Tibial nerve (tissue), 4 donors: Measurements from ENCODE around the gene MBD3L4. TPM values are rescaled to one million over a fixed set of nuclear protein-coding genes. Genes with fewer than 3 reads are reported as not detected.

ENCODE experiments used
- DNase-seq, 2 donors: peaks; one replicate each; pipeline ENCODE4 v3.0.0-alpha.2; 2019; ENCODE audit warnings: low spot score in 2 of 2
- H3K27ac ChIP-seq, 4 donors: fragments of 200-600 bp; sonication (generic) in 3 of 4; one replicate each; pipeline ENCODE4 v1.5.1; 2017 to 2019; ENCODE audit warnings: mild to moderate bottlenecking in 1 of 4
- H3K27me3 ChIP-seq, 2 donors: fragments of 200-600 bp; sonication (generic) in 1 of 2; one replicate each; pipeline versions ENCODE4 v1.5.1 to v1.6.0; 2017 to 2019
- H3K36me3 ChIP-seq, 3 donors: fragments of 200-600 bp; sonication (generic); one replicate each; pipeline ENCODE4 v1.5.1; 2018 to 2019
- H3K4me1 ChIP-seq, 4 donors: fragments of 200-600 bp; sonication (generic) in 3 of 4; one replicate each; pipeline ENCODE4 v1.5.1; 2017 to 2019
- H3K4me3 ChIP-seq, 4 donors: fragments of 200-600 bp; sonication (generic) in 3 of 4; one replicate each; pipeline ENCODE4 v1.5.1; 2017 to 2019; ENCODE audit warnings: mild to moderate bottlenecking in 1 of 4, moderate library complexity in 1 of 4
- H3K9me3 ChIP-seq, 4 donors: fragments of 200-600 bp; sonication (generic) in 3 of 4; one replicate each; pipeline ENCODE4 v1.5.1; 2017 to 2019
- CTCF ChIP-seq, 5 experiments: fragments of 200-600 bp in 3 of 5; fragments of 450-650 bp in 2 of 5; sonication (generic) in 3 of 5; IDR thresholded peaks; one replicate each; pipeline ENCODE4 v1.5.1; 2016 to 2019; ENCODE audit warnings: antibody characterized with exemption in 5 of 5, mild to moderate bottlenecking in 3 of 5, moderate library complexity in 2 of 5
- EP300 ChIP-seq, 2 donors: sonication (generic); formaldehyde crosslinking; IDR thresholded peaks; one replicate each; pipeline ENCODE4 v1.6.1; 2017; ENCODE audit warnings: antibody characterized with exemption in 2 of 2, mild to moderate bottlenecking in 1 of 2
- POLR2A ChIP-seq, 2 donors: fragments of 450-650 bp; IDR thresholded peaks; one replicate each; pipeline ENCODE4 v1.6.1; 2017; ENCODE audit warnings: antibody characterized with exemption in 2 of 2, mild to moderate bottlenecking in 2 of 2, moderate library complexity in 2 of 2
- WGBS, 2 donors: methylation state at CpG; one replicate each; pipeline ENCODE4 v1.1.5; 2018; 5-methylcytosine and 5-hydroxymethylcytosine counted together
- total RNA-seq, 4 donors: library from RNA; depleted of rRNA; stranded (reverse); fragments of >200 nt; gene quantifications; one replicate each; pipeline ENCODE4 v1.1.0, GENCODE V29; 2016

MBD3L4 gene
- total RNA-seq, 4 donors from 2014 or later, result not detected

GRCh38 chr19:6995054-6995453 is 44.9 kb downstream of the MBD3L4 start:
- Histone ChIP-seq H3K27ac (no peak overlapping the region), H3K9me3 (no peaks in the 10 kb centered on the region), H3K36me3 (no peaks in the 10 kb centered on the region), H3K4me1 (no peaks in the 10 kb centered on the region), H3K27me3 (no peaks in the 10 kb centered on the region), H3K4me3 (no peak overlapping the region)
- WGBS, 2 donors, result 68 to 72% methylated on average over 1 of the region's 1 CpG
- TF ChIP-seq EP300 (IDR thresholded peaks at IDR 0.05) (no peak), POLR2A (IDR thresholded peaks at IDR 0.05) (no peak), CTCF (IDR thresholded peaks at IDR 0.05) (no peak)
- DNase-seq, result no peak

- WGBS, 2 donors, result 46 to 58% methylated on average over 3 of the region's 3 CpGs
- peaks cover 0 to 35% (median 3%) of the 10 kb centered on the region in 4 donors for H3K9me3 ChIP-seq
- H3K4me3 ChIP-seq, result no peak overlapping the region
- H3K27ac ChIP-seq, result no peak overlapping the region
- H3K36me3 ChIP-seq, result no peaks in the 10 kb centered on the region
- H3K4me1 ChIP-seq, result no peaks in the 10 kb centered on the region
- TF ChIP-seq POLR2A (IDR thresholded peaks at IDR 0.05) (no peak), CTCF (IDR thresholded peaks at IDR 0.05) (no peak), EP300 (IDR thresholded peaks at IDR 0.05) (no peak)
- H3K27me3 ChIP-seq, result no peaks in the 10 kb centered on the region
- DNase-seq, result no peak
Observed at GRCh38 chr19:6988257-6988656, 51.7 kb downstream of the MBD3L4 start.

- no peaks in the 10 kb centered on the region for H3K4me1 ChIP-seq
- no peaks in the 10 kb centered on the region for H3K36me3 ChIP-seq
- H3K4me3 ChIP-seq, result no peak overlapping the region
- TF ChIP-seq POLR2A (IDR thresholded peaks at IDR 0.05) (no peak), EP300 (IDR thresholded peaks at IDR 0.05) (no peak), CTCF (IDR thresholded peaks at IDR 0.05) (no peak)
- no peak for DNase-seq
- no peak overlapping the region for H3K27ac ChIP-seq
- H3K9me3 ChIP-seq, result peaks cover 0 to 39% (median 3%) of the 10 kb centered on the region in 4 donors
- no peaks in the 10 kb centered on the region for H3K27me3 ChIP-seq
- WGBS, 2 donors, result 47 to 56% methylated on average over 4 of the region's 4 CpGs
Observed at GRCh38 chr19:6987850-6988249, 52.1 kb downstream of the MBD3L4 start.

Other genes with a start within 250 kb of the MBD3L4 start
- 1 to 10 TPM in 1 of 4 donors, under 1 TPM in 2, not detected in 1; 0.20 to 1.7 (median 0.21) TPM for gene ADGRE1, start 152.6 kb downstream of the MBD3L4 start, total RNA-seq
- not detected for gene MBD3L2B, start 18.7 kb downstream of the MBD3L4 start, total RNA-seq
- gene MBD3L5, start 9.6 kb downstream of the MBD3L4 start, total RNA-seq, result not detected
- gene MBD3L2, start 9.1 kb upstream of the MBD3L4 start, total RNA-seq, result not detected
- not detected for gene MBD3L3, start 18.5 kb upstream of the MBD3L4 start, total RNA-seq
- 10 to 100 TPM in 1 of 4 donors, 1 to 10 TPM in 3; 7.3 to 14.6 (median 9.8) TPM for gene ZNF557, start 29.5 kb upstream of the MBD3L4 start, total RNA-seq